22Rv1 (cell line): ENCODE measurements around the gene SYNPO.

Experiments
- H3K27ac ChIP-seq: fragments of 450-650 bp; 2 replicates; pipeline ENCODE4 v1.5.1; 2017
- ZFX ChIP-seq: fragments of 450-650 bp; IDR thresholded peaks from 2 replicates; pipeline ENCODE4 v1.6.1; 2017; ENCODE audit warnings: antibody characterized with exemption, borderline replicate concordance
- TF ChIP-seq, protein P1 (sequence below): fragments of 450-650 bp; IDR thresholded peaks from 2 replicates; pipeline ENCODE4 v1.5.1; 2017; ENCODE audit warnings: mild to moderate bottlenecking

Gene SYNPO

DNA sequence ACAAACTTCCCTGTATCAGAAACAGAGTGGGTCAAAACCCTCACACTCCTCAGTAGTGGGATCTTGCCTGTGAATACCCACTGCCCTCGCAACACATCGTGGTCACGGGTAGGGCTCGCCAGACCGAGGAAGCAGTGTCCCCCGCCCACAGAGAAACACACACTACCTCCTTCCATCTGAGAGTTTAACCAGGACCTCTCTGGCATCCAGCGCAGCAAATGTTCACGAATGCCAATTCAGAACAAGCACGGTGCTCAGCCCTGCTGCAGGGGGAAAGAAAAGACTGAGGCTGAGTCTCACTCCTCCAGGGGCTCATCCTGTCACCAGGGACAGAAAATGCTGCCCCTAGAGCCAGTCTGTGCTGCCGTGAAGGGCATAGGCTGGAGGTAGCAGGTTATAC lies 42.5 kb upstream of the SYNPO start:
- H3K27ac ChIP-seq = no peak overlapping the region
- no peak for TF ChIP-seq ZFX

DNA sequence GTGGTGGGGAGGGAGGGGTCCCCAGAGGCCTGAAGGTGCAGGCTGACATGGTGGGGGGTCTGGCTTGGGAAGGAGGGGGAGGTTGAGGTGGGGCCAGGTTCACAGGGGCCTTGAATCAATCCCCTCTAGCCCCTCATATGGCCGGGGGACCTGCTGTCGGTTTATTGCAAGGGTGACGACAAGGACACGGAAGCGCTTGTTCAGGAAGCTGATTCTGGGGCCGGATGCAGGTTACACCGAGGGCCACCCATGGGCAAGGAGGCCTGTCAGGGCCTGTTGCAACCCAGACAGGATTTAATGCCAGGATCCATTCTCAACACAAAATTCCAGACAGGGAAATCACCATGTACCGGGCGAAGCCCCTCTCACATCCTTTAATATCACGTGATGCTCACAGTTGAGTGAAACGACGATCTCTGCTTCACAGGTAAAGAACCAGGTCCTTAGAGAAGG lies 41.6 kb upstream of the SYNPO start:
- TF ChIP-seq, protein P1, sequence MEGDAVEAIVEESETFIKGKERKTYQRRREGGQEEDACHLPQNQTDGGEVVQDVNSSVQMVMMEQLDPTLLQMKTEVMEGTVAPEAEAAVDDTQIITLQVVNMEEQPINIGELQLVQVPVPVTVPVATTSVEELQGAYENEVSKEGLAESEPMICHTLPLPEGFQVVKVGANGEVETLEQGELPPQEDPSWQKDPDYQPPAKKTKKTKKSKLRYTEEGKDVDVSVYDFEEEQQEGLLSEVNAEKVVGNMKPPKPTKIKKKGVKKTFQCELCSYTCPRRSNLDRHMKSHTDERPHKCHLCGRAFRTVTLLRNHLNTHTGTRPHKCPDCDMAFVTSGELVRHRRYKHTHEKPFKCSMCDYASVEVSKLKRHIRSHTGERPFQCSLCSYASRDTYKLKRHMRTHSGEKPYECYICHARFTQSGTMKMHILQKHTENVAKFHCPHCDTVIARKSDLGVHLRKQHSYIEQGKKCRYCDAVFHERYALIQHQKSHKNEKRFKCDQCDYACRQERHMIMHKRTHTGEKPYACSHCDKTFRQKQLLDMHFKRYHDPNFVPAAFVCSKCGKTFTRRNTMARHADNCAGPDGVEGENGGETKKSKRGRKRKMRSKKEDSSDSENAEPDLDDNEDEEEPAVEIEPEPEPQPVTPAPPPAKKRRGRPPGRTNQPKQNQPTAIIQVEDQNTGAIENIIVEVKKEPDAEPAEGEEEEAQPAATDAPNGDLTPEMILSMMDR = no peak
- TF ChIP-seq ZFX = no peak
- no peak overlapping the region for H3K27ac ChIP-seq

DNA sequence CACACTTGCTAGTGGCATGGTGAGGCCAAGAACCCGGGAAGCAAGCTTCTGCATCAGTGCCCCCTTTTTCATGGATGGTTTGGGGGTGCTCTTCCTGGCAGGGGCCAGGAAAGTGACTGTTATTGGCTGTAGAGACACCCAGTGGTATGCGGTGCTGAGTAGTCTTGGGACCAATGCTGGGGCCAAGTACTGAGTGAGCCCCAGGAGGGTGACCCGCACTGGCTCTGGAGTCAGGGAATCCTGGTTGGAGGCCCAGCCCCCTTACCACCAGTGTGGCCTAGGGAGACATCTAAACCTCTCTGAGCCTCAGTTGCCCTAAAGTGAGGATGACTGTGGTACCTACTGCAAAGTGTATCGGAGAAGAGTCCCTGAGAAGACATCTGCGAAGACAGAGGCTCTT lies 41.2 kb upstream of the SYNPO start:
- H3K27ac ChIP-seq = no peak overlapping the region
- TF ChIP-seq, protein P1 = no peak
- no peak for TF ChIP-seq ZFX

DNA sequence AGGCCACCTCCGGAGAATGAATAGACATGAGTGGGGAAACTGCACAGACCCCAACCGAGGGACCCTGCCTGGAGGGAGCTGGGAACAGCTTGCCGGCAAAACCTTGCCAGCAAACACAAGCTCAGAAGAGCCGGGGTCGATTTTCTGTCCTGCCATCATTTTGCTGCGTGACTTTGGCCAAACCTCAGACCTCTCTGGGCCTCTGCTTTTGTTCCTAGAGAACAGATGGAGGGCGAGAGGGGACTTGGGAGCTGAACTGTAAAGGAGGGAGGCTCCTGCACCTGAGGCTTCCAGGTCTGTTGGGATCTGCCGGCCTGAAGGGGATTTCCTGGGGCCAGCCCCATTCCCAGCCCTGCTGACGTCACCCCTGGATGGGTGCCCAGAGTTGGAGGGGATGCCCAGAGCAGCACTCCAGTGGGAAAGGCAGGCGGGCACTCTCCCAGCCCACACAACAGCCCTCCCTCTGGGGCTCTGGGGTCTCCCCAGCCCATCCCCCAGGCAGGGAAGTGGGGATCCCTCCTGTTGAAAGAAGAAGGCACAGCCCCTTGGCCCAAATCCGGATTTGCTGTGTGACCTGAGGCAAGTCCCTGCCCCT lies 40.4 kb upstream of the SYNPO start:
- H3K27ac ChIP-seq = no peak overlapping the region
- TF ChIP-seq, protein P1 = no peak
- no peak for TF ChIP-seq ZFX

DNA sequence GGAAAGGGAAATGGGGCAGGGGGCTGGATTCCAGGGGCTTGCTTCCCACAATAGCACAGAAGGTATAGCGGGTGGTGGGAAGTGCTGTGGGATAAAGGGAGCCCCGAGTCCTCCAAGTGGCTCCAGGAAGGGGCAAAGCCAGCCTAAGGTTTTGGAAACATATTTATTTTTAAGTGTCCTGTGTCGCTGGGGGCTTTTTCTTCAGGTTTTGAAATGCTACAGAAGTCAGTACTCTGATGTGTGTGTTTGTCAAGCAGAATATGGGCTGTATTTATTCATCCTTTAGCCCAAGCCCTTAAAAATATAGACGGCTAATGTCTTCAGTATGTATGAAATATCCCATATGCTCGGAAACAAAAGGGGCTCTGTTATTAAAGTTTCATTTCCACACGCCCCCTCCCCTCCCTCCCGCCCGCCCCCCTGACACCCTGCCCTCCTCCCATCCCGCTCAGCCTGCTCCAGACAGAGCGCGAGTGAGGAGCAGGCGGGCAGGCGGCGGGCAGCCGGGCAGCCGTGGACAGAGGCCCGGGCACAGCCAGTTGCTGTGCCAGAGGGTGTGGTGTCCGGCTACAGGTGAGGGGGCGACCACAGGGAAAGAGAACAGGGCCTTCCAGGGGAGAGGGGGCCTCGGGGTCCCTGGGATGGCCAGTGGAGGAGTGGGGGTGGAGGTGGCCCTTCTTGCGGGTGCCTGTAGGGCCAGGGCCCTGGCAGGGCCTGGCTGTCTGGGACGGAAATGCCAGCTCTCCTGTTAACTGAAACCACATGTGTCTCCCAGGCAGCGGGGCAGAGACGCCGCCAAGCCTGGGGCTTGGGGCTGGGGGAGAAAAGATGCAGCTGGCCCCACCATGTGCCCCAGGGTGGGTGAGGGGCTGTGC lies 39.6 kb upstream of the SYNPO start:
- H3K27ac ChIP-seq = no peak overlapping the region

DNA sequence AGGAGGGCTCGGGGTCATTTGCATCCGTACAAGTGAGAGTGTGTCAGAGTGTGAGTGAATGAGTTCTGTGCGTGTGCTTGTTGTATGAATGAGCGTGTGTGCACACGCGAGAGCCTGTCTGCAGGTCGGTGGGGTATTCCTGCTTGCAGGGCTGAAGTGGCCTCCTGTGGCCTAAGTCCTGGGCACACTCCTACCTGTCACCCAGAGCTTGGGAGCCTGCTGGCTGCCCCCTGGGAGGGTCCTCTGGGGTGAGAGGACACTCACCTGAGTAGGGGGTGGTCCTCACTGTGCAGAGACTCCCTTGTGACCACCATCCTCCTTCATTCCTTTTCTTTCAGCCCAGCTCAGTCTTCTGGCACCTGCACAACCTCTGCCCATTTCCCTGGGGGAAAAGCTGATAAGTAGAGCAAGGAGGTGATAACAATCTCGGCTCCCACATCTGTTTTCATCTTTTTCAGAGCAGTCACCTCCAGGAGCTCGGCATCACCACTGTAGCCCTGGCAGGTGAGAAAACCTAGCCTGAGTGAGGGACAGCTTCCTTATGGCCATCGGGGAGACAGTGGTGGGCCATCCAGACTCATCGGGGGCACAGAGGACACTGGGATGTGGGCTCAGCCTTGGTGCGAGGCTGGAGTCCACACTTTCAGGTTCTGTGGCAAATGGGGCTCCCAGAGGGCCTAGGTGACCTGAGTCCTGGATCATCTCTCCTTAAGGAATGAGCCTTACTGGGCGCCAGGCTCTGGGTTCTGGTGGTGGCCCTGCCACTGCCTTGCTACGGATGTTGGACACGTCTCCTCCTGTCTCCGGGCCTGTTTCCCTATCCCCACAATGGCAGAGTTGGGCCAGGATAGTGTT lies 38.7 kb upstream of the SYNPO start:
- no peak overlapping the region for H3K27ac ChIP-seq

More for the DNA sequence above, 39.6 kb upstream of the SYNPO start:
- TF ChIP-seq ZFX = no peak
- TF ChIP-seq, protein P1 = no peak

DNA sequence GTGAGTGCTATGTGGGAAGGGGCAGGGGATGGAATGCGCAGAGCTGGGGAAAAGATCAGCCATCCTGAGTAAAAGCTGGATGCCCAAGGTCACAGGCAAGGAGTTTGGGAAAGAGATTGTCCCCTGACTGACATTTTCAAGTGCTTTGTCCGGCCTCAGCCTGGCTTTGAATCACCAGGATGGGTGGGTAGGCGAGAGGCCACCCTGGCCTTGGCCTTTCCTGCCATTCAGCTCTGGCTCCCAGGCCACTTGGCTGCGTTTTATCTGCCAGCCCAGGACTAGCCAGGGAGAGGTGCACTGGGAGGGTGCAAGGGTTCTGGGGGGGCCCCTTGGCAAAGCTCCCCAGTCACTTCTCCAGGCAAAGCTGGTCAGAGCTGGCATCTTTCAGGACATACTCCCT lies 37.4 kb upstream of the SYNPO start:
- TF ChIP-seq ZFX = no peak
- TF ChIP-seq, protein P1 = no peak
- no peak overlapping the region for H3K27ac ChIP-seq

More for the DNA sequence above, 38.7 kb upstream of the SYNPO start:
- TF ChIP-seq, protein P1 = no peak
- no peak for TF ChIP-seq ZFX
